IPS DF 4.7 (cell line): ENCODE results near the gene UNKL.
"Not testable (repeated sequence)": the region's sequence is repeated elsewhere in the genome, so short reads cannot be mapped to it uniquely, and the experiment has no call there.

ENCODE experiments used
- DNase-seq: peaks from one replicate; pipeline ENCODE4 v3.0.0-alpha.2; 2013; ENCODE audit warnings: low spot score; ENCODE audit errors: extremely low read depth

The UNKL gene

GRCh38 chr16:1340730-1341494 lies 73.6 kb downstream of the UNKL start:
- no peak for DNase-seq

GRCh38 chr16:1338855-1339675 lies 75.4 kb downstream of the UNKL start:
- no peak for DNase-seq

GRCh38 chr16:1338119-1338730 lies 76.3 kb downstream of the UNKL start:
- no peak for DNase-seq

GRCh38 chr16:1337486-1337885 lies 77.0 kb downstream of the UNKL start:
- DNase-seq, result no peak

GRCh38 chr16:1336619-1337018 lies 77.9 kb downstream of the UNKL start:
- no peak for DNase-seq

- no peak for DNase-seq
These were observed 78.5 kb downstream of the UNKL start for GRCh38 chr16:1335996-1336395.

GRCh38 chr16:1335211-1335971 lies 79.1 kb downstream of the UNKL start:
- no peak for DNase-seq

GRCh38 chr16:1334739-1335138 lies 79.8 kb downstream of the UNKL start:
- no peak for DNase-seq

GRCh38 chr16:1333854-1334700 lies 80.4 kb downstream of the UNKL start:
- DNase-seq, result no peak

- DNase-seq, result no peak
These were observed 81.2 kb downstream of the UNKL start, which contains the start of gene BAIAP3 for GRCh38 chr16:1333149-1333812. Gene BAIAP3 (plus strand): TSS chr16:1333645. CDS start chr16:1338550, 4,905 bp downstream.

- no peak for DNase-seq
These were observed 81.8 kb downstream of the UNKL start for GRCh38 chr16:1332618-1333148.

- peak; percentile 86 for DNase-seq
These were observed 82.5 kb downstream of the UNKL start for GRCh38 chr16:1331712-1332617.

- DNase-seq, result no peak
These were observed 83.4 kb downstream of the UNKL start for GRCh38 chr16:1330931-1331711.

- no peak for DNase-seq
These were observed 84.1 kb downstream of the UNKL start for GRCh38 chr16:1330260-1330914.

GRCh38 chr16:1328961-1329360 lies 85.5 kb downstream of the UNKL start:
- DNase-seq, result not testable (repeated sequence)

GRCh38 chr16:1328136-1328535 lies 86.4 kb downstream of the UNKL start:
- not testable (repeated sequence) for DNase-seq

- no peak for DNase-seq
These were observed 86.9 kb downstream of the UNKL start for GRCh38 chr16:1327619-1327947.
